ENCODE data around the gene LCLAT1. TPM values are rescaled to one million over a fixed set of nuclear protein-coding genes. Genes with fewer than 3 reads are reported as not detected.

Gene LCLAT1
- total RNA-seq, 6 donors from 2014 or later = 7.0 to 21.9 (median 12.4) TPM

DNA sequence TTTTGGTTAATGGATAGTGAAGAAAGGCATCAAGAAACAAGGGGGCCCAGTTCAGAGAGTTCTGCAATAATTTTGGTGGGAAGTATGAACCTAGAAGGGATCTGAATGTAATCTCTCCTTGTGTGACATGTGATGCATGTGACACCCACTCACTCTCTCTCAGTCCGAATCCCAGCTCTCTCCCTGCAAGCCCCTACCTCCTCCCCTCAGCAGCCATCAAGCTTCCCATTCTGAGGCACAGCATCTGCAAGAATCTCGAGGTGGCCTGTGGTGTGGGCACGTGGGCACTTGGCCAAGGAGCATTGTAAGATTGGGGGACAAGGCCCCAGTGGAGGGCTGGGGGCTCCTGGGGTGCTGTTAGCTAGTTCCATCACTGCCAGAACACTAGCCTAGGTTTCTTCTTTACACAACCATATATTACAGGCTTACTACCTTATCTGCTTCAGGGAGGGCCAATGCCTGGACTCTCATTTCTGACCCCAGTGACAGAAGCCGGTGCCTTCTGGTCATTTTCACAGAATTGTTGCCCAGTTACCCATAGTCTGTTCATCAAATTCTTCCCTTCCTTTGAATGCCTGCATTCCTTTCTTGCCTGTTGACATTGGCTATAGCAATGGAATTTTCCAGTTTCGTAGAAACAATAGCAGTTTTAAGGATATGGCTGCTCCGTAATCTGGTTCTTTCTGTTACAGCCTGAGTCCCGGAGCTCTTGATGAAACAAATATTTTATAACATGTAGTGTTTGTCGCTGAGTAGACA lies 13.3 kb upstream of the LCLAT1 start:
- Histone ChIP-seq H3K36me3 (no peaks in the 10 kb centered on the region), H3K9me3 (no peaks in the 10 kb centered on the region), H3K27ac (no peak overlapping the region), H3K27me3 (no peaks in the 10 kb centered on the region), H3K4me3 (no peak overlapping the region), H3K4me1 (peaks cover 0 to 13% (median 0%) of the 10 kb centered on the region in 4 donors)
- 69 to 71% methylated on average over 8 of the region's 8 CpGs for WGBS, 2 donors
- DNase-seq (no peak), ATAC-seq (ENCODE audit: low FRiP score in 2 of 2) (no peak)
- TF ChIP-seq, protein P1, sequence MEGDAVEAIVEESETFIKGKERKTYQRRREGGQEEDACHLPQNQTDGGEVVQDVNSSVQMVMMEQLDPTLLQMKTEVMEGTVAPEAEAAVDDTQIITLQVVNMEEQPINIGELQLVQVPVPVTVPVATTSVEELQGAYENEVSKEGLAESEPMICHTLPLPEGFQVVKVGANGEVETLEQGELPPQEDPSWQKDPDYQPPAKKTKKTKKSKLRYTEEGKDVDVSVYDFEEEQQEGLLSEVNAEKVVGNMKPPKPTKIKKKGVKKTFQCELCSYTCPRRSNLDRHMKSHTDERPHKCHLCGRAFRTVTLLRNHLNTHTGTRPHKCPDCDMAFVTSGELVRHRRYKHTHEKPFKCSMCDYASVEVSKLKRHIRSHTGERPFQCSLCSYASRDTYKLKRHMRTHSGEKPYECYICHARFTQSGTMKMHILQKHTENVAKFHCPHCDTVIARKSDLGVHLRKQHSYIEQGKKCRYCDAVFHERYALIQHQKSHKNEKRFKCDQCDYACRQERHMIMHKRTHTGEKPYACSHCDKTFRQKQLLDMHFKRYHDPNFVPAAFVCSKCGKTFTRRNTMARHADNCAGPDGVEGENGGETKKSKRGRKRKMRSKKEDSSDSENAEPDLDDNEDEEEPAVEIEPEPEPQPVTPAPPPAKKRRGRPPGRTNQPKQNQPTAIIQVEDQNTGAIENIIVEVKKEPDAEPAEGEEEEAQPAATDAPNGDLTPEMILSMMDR (IDR thresholded peaks at IDR 0.05) = no peak
- TF ChIP-seq EP300 (IDR thresholded peaks at IDR 0.05) (no peak), POLR2AphosphoS5 (IDR thresholded peaks at IDR 0.05) (no peak), POLR2A (IDR thresholded peaks at IDR 0.05) (no peak)

DNA sequence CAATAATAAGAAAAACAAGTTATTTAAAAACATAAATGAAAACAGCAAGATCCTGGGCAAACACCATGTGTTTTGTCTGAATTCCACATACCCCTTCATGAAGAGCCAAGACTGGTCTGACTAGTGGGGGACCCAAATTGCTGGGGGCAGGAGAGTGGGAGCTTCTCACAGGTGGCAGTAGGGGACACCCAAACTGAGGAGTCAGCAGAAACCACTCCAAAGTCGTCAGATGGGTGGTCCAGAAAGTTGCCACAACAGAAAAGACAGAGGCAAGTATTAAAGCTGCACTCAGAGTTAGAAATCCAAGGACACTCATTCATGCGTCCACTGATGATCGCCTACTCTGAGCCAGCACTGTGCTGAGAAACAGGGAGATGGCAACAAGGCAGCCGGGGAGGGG lies 12.3 kb upstream of the LCLAT1 start:
- WGBS, 2 donors = 84 to 93% methylated on average over 4 of the region's 4 CpGs
- TF ChIP-seq, protein P1 (IDR thresholded peaks at IDR 0.05) = no peak
- no peak for TF ChIP-seq EP300 (IDR thresholded peaks at IDR 0.05)
- TF ChIP-seq POLR2AphosphoS5 (IDR thresholded peaks at IDR 0.05) = no peak
- Histone ChIP-seq H3K4me1 (peaks cover 0 to 13% (median 0%) of the 10 kb centered on the region in 4 donors), H3K36me3 (no peaks in the 10 kb centered on the region), H3K9me3 (no peaks in the 10 kb centered on the region), H3K27me3 (no peaks in the 10 kb centered on the region), H3K27ac (no peak overlapping the region), H3K4me3 (no peak overlapping the region)
- ATAC-seq (ENCODE audit: low FRiP score in 2 of 2) (no peak), DNase-seq (no peak)

DNA sequence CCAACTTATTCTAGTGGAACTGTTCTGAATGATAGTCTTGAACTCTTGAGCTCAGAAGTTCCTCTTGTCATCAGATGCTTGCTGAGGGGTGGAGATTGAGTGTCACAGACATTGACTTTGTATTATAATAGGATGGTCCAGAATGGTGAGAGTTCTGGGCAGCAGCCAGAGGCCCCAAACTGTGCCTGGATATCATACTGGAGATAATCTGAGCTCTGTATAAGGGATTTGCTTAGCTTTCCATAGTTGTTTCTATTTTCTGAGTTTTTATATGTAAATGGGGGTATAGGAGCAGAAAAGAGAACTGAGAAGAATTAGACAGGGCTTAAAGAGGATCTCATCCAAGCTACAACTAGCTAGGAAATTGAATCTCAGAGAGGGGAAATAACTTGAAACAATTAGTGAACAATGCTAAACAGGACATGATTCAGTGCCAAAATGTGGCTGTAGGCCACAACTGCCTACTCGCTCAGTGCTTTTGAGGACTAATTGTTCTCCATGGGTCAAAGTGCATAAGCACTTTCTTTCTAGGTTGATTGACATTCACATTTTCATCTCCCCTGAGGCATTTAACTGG lies 10.1 kb upstream of the LCLAT1 start:
- Histone ChIP-seq H3K27ac (peak overlapping the region in 2 of 4 donors; percentile 1 to 21), H3K36me3 (no peaks in the 10 kb centered on the region), H3K4me1 (peaks cover 0 to 13% (median 0%) of the 10 kb centered on the region in 4 donors), H3K27me3 (no peaks in the 10 kb centered on the region), H3K4me3 (no peak overlapping the region), H3K9me3 (no peaks in the 10 kb centered on the region)
- 45 to 50% methylated on average over 1 of the region's 1 CpG for WGBS, 2 donors
- TF ChIP-seq POLR2AphosphoS5 (IDR thresholded peaks at IDR 0.05) (no peak), POLR2A (IDR thresholded peaks at IDR 0.05) (no peak), EP300 (IDR thresholded peaks at IDR 0.05) (no peak)
- TF ChIP-seq, protein P1 (IDR thresholded peaks at IDR 0.05) = no peak
- DNase-seq = no peak
- no peak for ATAC-seq (ENCODE audit: low FRiP score in 2 of 2)

DNA sequence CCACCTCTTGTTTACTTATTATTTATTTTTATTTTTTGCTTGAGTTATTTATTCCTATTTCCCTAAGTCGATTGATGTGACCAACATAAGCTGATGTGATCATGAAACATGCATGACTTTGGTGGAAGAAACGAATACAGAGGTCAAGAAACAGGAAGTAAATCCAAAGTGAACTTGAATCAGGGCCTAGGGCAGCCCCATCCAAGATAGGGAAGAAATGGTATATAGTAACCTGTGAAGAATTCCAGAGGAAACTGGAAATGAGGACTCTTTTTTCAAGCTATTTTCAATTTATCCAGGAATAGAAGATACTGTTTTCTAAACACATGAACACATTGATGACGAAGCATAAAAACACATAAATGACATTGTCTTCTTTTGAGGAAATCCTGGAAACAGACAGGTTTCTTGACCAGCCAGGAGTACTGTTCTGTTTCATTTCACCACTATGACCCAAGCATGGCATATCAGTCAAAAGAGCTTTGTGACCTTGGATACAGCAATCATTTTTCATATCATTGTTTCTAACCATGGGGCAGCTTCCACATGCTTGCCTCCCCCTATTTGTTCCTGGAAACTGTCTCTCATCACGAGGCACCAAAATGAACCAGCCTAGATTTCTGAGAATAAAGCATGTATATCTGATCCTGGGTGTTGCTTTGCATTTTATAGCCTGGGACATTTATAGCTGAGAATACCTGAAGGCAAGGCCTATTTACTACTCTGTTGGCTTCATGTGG lies 9.1 kb upstream of the LCLAT1 start:
- ATAC-seq (ENCODE audit: low FRiP score in 2 of 2) = no peak
- no peaks in the 10 kb centered on the region for H3K9me3 ChIP-seq
- H3K36me3 ChIP-seq = no peaks in the 10 kb centered on the region
- H3K4me1 ChIP-seq = peaks cover 0 to 13% (median 0%) of the 10 kb centered on the region in 4 donors
- no peak for DNase-seq
- H3K27ac ChIP-seq = no peak overlapping the region
- no peak for TF ChIP-seq EP300 (IDR thresholded peaks at IDR 0.05)
- TF ChIP-seq, protein P1 (IDR thresholded peaks at IDR 0.05) = no peak
- TF ChIP-seq POLR2AphosphoS5 (IDR thresholded peaks at IDR 0.05) = no peak
- no peak for TF ChIP-seq POLR2A (IDR thresholded peaks at IDR 0.05)
- 77 to 78% methylated on average over 4 of the region's 4 CpGs for WGBS, 2 donors
- no peaks in the 10 kb centered on the region for H3K27me3 ChIP-seq
- H3K4me3 ChIP-seq = no peak overlapping the region

Measured in upper lobe of left lung (tissue), 6 donors.